Activated CD4-positive, alpha-beta T cell treated with anti-CD3 and anti-CD28 coated beads, Interleukin-2, amount 10 ng/mL, durations not matched to agents 7 days and 5 days (primary cell): ENCODE data around the gene PRR23E. TPM values are rescaled to one million over a fixed set of nuclear protein-coding genes. Genes with fewer than 3 reads are reported as not detected.

ENCODE experiments used
- CTCF ChIA-PET: fragments of 350-600 bp; sonication (Branson Sonifier 250); formaldehyde crosslinking; loops from one replicate; lab custom pipeline; 2021; ENCODE audit warnings: antibody characterized with exemption; lab: Charles Lee
- POLR2A ChIA-PET: fragments of 350-600 bp; sonication (Branson Sonifier 250); formaldehyde crosslinking; loops from one replicate; lab custom pipeline; 2021; ENCODE audit warnings: antibody characterized with exemption; lab: Charles Lee
- DNase-seq: peaks from one replicate; pipeline ENCODE4 v3.0.0-alpha.2; 2020
- H3K27ac Mint-ChIP-seq: one replicate; pipeline ENCODE4 v1.8.0; 2021; ENCODE audit warnings: mild to moderate bottlenecking, moderate library complexity, mixed read lengths
- H3K27me3 Mint-ChIP-seq: one replicate; pipeline ENCODE4 v1.8.0; 2021; ENCODE audit warnings: mixed read lengths
- H3K36me3 Mint-ChIP-seq: one replicate; pipeline ENCODE4 v1.8.0; 2021; ENCODE audit warnings: low read depth, mixed read lengths
- H3K4me1 Mint-ChIP-seq: one replicate; pipeline ENCODE4 v1.8.0; 2021; ENCODE audit warnings: mixed read lengths
- H3K4me3 Mint-ChIP-seq: one replicate; pipeline ENCODE4 v1.8.0; 2021; ENCODE audit warnings: mild to moderate bottlenecking, moderate library complexity, mixed read lengths
- H3K9me3 Mint-ChIP-seq: one replicate; pipeline ENCODE4 v1.8.0; 2021; ENCODE audit warnings: mixed read lengths
- total RNA-seq, 2 experiments: library from RNA; stranded (reverse); gene quantifications; one replicate each; pipeline ENCODE4 v1.2.3, GENCODE V29; 2021

PRR23E gene
- total RNA-seq, 2 experiments from 2014 or later: not detected

GRCh38 chr3:127211118-127212060, 18.5 kb downstream of the PRR23E start:
- ChIA-PET CTCF (no interaction called here), POLR2A (no interaction called here)
- no peaks in the 10 kb centered on the region for H3K9me3 Mint-ChIP-seq
- no peaks in the 10 kb centered on the region for H3K4me1 Mint-ChIP-seq
- H3K27ac Mint-ChIP-seq: no peak overlapping the region
- no peaks in the 10 kb centered on the region for H3K36me3 Mint-ChIP-seq
- no peak for DNase-seq
- H3K4me3 Mint-ChIP-seq: no peak overlapping the region
- peaks cover 8% of the 10 kb centered on the region for H3K27me3 Mint-ChIP-seq

- ChIA-PET POLR2A (no interaction called here), CTCF (no interaction called here)
- H3K4me3 Mint-ChIP-seq: no peak overlapping the region
- H3K9me3 Mint-ChIP-seq: no peaks in the 10 kb centered on the region
- no peak overlapping the region for H3K27ac Mint-ChIP-seq
- DNase-seq: no peak
- no peaks in the 10 kb centered on the region for H3K4me1 Mint-ChIP-seq
- H3K36me3 Mint-ChIP-seq: no peaks in the 10 kb centered on the region
- peaks cover 8% of the 10 kb centered on the region for H3K27me3 Mint-ChIP-seq
Measured at GRCh38 chr3:127212231-127212630, 19.3 kb downstream of the PRR23E start.

- Mint-ChIP-seq H3K27ac (no peak overlapping the region), H3K36me3 (no peaks in the 10 kb centered on the region), H3K4me3 (no peak overlapping the region), H3K9me3 (no peaks in the 10 kb centered on the region), H3K27me3 (peaks cover 8% of the 10 kb centered on the region), H3K4me1 (no peaks in the 10 kb centered on the region)
- ChIA-PET POLR2A (no interaction called here), CTCF (no interaction called here)
- no peak for DNase-seq
Measured at GRCh38 chr3:127212711-127213110, 19.8 kb downstream of the PRR23E start.

- Mint-ChIP-seq H3K9me3 (no peaks in the 10 kb centered on the region), H3K36me3 (no peaks in the 10 kb centered on the region), H3K27me3 (peaks cover 8% of the 10 kb centered on the region), H3K4me1 (no peaks in the 10 kb centered on the region), H3K27ac (no peak overlapping the region), H3K4me3 (no peak overlapping the region)
- ChIA-PET CTCF (no interaction called here), POLR2A (no interaction called here)
- DNase-seq: no peak
Measured at GRCh38 chr3:127213381-127213918, 20.5 kb downstream of the PRR23E start.

- Mint-ChIP-seq H3K27me3 (peaks cover 8% of the 10 kb centered on the region), H3K9me3 (no peaks in the 10 kb centered on the region), H3K4me1 (no peaks in the 10 kb centered on the region), H3K4me3 (no peak overlapping the region), H3K27ac (no peak overlapping the region), H3K36me3 (no peaks in the 10 kb centered on the region)
- ChIA-PET CTCF (no interaction called here), POLR2A (no interaction called here)
- no peak for DNase-seq
Measured at GRCh38 chr3:127214975-127215374, 22.0 kb downstream of the PRR23E start.

GRCh38 chr3:127215714-127216414, 22.9 kb downstream of the PRR23E start:
- no peak for DNase-seq
- Mint-ChIP-seq H3K4me3 (no peak overlapping the region), H3K4me1 (no peaks in the 10 kb centered on the region), H3K36me3 (no peaks in the 10 kb centered on the region), H3K27me3 (peaks cover 8% of the 10 kb centered on the region), H3K9me3 (no peaks in the 10 kb centered on the region), H3K27ac (no peak overlapping the region)
- POLR2A ChIA-PET: no interaction called here
- CTCF ChIA-PET: no interaction called here

GRCh38 chr3:127216415-127217261, 23.7 kb downstream of the PRR23E start:
- POLR2A ChIA-PET: no interaction called here
- H3K27ac Mint-ChIP-seq: no peak overlapping the region

GRCh38 chr3:127217596-127218453, 24.9 kb downstream of the PRR23E start:
- no peak for DNase-seq
- H3K9me3 Mint-ChIP-seq: no peaks in the 10 kb centered on the region
- H3K4me3 Mint-ChIP-seq: no peak overlapping the region
- ChIA-PET POLR2A (no interaction called here), CTCF (no interaction called here)
- no peaks in the 10 kb centered on the region for H3K36me3 Mint-ChIP-seq
- no peak overlapping the region for H3K27ac Mint-ChIP-seq
- H3K4me1 Mint-ChIP-seq: no peaks in the 10 kb centered on the region
- peaks cover 8% of the 10 kb centered on the region for H3K27me3 Mint-ChIP-seq

More at GRCh38 chr3:127216415-127217261, 23.7 kb downstream of the PRR23E start:
- H3K4me3 Mint-ChIP-seq: no peak overlapping the region
- CTCF ChIA-PET: no interaction called here
- H3K4me1 Mint-ChIP-seq: no peaks in the 10 kb centered on the region
- peaks cover 8% of the 10 kb centered on the region for H3K27me3 Mint-ChIP-seq
- DNase-seq: no peak
- H3K9me3 Mint-ChIP-seq: no peaks in the 10 kb centered on the region
- no peaks in the 10 kb centered on the region for H3K36me3 Mint-ChIP-seq

GRCh38 chr3:127218454-127218922, 25.6 kb downstream of the PRR23E start:
- CTCF ChIA-PET: no interaction called here
- peaks cover 8% of the 10 kb centered on the region for H3K27me3 Mint-ChIP-seq
- no peak overlapping the region for H3K27ac Mint-ChIP-seq
- H3K4me3 Mint-ChIP-seq: no peak overlapping the region
- no peak for DNase-seq
- POLR2A ChIA-PET: no interaction called here
- no peaks in the 10 kb centered on the region for H3K9me3 Mint-ChIP-seq
- no peaks in the 10 kb centered on the region for H3K36me3 Mint-ChIP-seq
- no peaks in the 10 kb centered on the region for H3K4me1 Mint-ChIP-seq

GRCh38 chr3:127220497-127220896, 27.6 kb downstream of the PRR23E start:
- POLR2A ChIA-PET: no interaction called here
- CTCF ChIA-PET: no interaction called here
- Mint-ChIP-seq H3K4me1 (peaks cover 5% of the 10 kb centered on the region), H3K27me3 (no peaks in the 10 kb centered on the region), H3K27ac (no peak overlapping the region), H3K36me3 (no peaks in the 10 kb centered on the region), H3K9me3 (peaks cover 10% of the 10 kb centered on the region), H3K4me3 (no peak overlapping the region)
- DNase-seq: no peak

GRCh38 chr3:127221037-127221436, 28.1 kb downstream of the PRR23E start:
- POLR2A ChIA-PET: no interaction called here
- Mint-ChIP-seq H3K27ac (no peak overlapping the region), H3K9me3 (peaks cover 10% of the 10 kb centered on the region), H3K36me3 (no peaks in the 10 kb centered on the region), H3K27me3 (peaks cover 2% of the 10 kb centered on the region), H3K4me1 (peaks cover 5% of the 10 kb centered on the region), H3K4me3 (no peak overlapping the region)
- CTCF ChIA-PET: no interaction called here
- DNase-seq: no peak
